Measurements from ENCODE around the gene KIAA1549. TPM values are rescaled to one million over a fixed set of nuclear protein-coding genes. Genes with fewer than 3 reads are reported as not detected.

The KIAA1549 gene
- total RNA-seq, 4 donors from 2014 or later, result 0.83 to 2.1 (median 1.5) TPM

GRCh38 chr7:138825049-138825721 is 156.0 kb downstream of the KIAA1549 start:
- TF ChIP-seq POLR2A (IDR thresholded peaks at IDR 0.05) (no peak), EP300 (IDR thresholded peaks at IDR 0.05) (no peak), POLR2AphosphoS5 (IDR thresholded peaks at IDR 0.05) (no peak), CTCF (IDR thresholded peaks at IDR 0.05) (no peak)
- no peak for DNase-seq (ENCODE audit: low spot score in 2 of 2)
- Histone ChIP-seq H3K27ac (no peak overlapping the region), H3K27me3 (no peaks in the 10 kb centered on the region), H3K9me3 (no peaks in the 10 kb centered on the region), H3K4me1 (no peaks in the 10 kb centered on the region), H3K36me3 (no peaks in the 10 kb centered on the region), H3K4me3 (no peak overlapping the region)
- 88% methylated on average over 11 of the region's 11 CpGs for WGBS

- no peak overlapping the region for H3K4me3 ChIP-seq
- H3K27ac ChIP-seq, result no peak overlapping the region
- TF ChIP-seq POLR2AphosphoS5 (IDR thresholded peaks at IDR 0.05) (no peak), POLR2A (IDR thresholded peaks at IDR 0.05) (no peak), EP300 (IDR thresholded peaks at IDR 0.05) (no peak), CTCF (IDR thresholded peaks at IDR 0.05) (no peak)
- H3K27me3 ChIP-seq, result no peaks in the 10 kb centered on the region
- no peak for DNase-seq (ENCODE audit: low spot score in 2 of 2)
- no peaks in the 10 kb centered on the region for H3K36me3 ChIP-seq
- no peaks in the 10 kb centered on the region for H3K4me1 ChIP-seq
- 90% methylated on average over 11 of the region's 11 CpGs for WGBS
- H3K9me3 ChIP-seq, result no peaks in the 10 kb centered on the region
These were observed 158.2 kb downstream of the KIAA1549 start for GRCh38 chr7:138822867-138823535.

DNA sequence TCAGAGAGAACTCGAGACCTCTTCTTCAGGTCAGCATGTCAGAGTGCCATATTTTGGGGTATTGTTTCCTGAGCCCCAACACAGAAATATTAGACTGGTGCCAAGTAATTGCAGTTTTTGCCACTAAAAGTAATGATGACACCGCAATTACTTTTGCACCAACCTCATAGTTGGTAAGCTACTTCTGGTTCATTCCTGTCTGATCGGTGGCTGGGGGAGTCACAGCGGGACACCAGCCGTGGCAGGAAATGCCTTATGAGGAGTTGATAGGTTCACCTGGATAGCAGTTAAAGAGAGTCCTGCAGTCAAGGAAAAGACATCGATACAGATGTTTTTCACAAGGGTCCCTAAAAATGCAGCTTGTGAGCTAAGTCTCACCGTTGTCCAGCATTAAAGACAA is 159.3 kb downstream of the KIAA1549 start:
- Histone ChIP-seq H3K4me3 (no peak overlapping the region), H3K4me1 (no peaks in the 10 kb centered on the region), H3K36me3 (no peaks in the 10 kb centered on the region), H3K9me3 (no peaks in the 10 kb centered on the region), H3K27ac (no peak overlapping the region), H3K27me3 (no peaks in the 10 kb centered on the region)
- DNase-seq (ENCODE audit: low spot score in 2 of 2), result no peak
- 90% methylated on average over 7 of the region's 7 CpGs for WGBS
- no peak for TF ChIP-seq POLR2AphosphoS5 (IDR thresholded peaks at IDR 0.05)
- no peak for TF ChIP-seq CTCF (IDR thresholded peaks at IDR 0.05)
- no peak for TF ChIP-seq POLR2A (IDR thresholded peaks at IDR 0.05)
- no peak for TF ChIP-seq EP300 (IDR thresholded peaks at IDR 0.05)

DNA sequence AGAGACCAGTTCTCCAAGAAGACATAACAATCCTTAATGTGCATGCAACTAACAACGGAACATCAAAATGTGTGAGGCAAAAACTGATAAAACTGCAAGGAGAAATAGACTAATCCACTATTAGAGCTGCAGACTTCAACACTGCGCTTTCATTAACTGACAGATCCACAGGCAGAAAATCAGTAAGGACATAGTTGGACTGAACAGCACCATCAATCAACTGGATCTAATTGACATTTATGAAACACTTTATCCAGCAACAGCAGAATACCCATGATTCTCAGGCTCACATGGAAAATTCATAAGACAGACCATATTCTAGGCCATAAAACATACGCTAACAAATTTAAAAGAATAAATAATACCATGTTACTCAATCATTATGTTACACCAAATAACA is 161.6 kb downstream of the KIAA1549 start:
- TF ChIP-seq POLR2A (IDR thresholded peaks at IDR 0.05), result no peak
- no peak for TF ChIP-seq POLR2AphosphoS5 (IDR thresholded peaks at IDR 0.05)
- no peak for TF ChIP-seq EP300 (IDR thresholded peaks at IDR 0.05)
- TF ChIP-seq CTCF (IDR thresholded peaks at IDR 0.05), result no peak
- Histone ChIP-seq H3K4me1 (no peaks in the 10 kb centered on the region), H3K36me3 (no peaks in the 10 kb centered on the region), H3K9me3 (no peaks in the 10 kb centered on the region), H3K27me3 (no peaks in the 10 kb centered on the region), H3K4me3 (no peak overlapping the region), H3K27ac (no peak overlapping the region)
- DNase-seq (ENCODE audit: low spot score in 2 of 2), result no peak
- 95% methylated on average over 3 of the region's 3 CpGs for WGBS

DNA sequence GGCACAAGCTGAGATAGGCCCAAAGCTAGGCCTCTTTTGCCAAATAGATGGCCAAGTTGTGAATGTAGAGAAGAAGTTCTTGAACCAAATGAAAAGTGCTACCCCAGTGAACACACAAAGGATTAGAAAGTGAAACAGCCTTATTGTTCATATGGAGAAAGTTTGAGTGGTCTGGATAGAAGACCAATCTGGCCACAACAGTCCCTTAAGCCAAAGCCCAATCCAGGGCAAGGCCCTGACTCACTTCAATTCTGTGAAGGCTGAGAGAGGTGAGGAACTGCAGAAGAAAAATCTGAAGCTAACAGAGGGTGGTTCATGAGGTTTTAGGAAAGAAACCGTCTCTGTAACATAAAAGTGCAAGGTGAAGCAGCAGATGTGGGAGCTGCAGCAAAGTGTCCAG is 164.5 kb downstream of the KIAA1549 start:
- Histone ChIP-seq H3K27me3 (no peaks in the 10 kb centered on the region), H3K4me1 (no peaks in the 10 kb centered on the region), H3K9me3 (no peaks in the 10 kb centered on the region), H3K27ac (no peak overlapping the region), H3K4me3 (no peak overlapping the region), H3K36me3 (no peaks in the 10 kb centered on the region)
- no peak for DNase-seq (ENCODE audit: low spot score in 2 of 2)
- TF ChIP-seq EP300 (IDR thresholded peaks at IDR 0.05) (no peak), POLR2A (IDR thresholded peaks at IDR 0.05) (no peak), POLR2AphosphoS5 (IDR thresholded peaks at IDR 0.05) (no peak), CTCF (IDR thresholded peaks at IDR 0.05) (no peak)
- 77% methylated on average over 1 of the region's 1 CpG for WGBS

All from suprapubic skin (tissue), 4 donors.